WTC11 (cell line): ENCODE measurements around the gene GDF7. TPM values are rescaled to one million over a fixed set of nuclear protein-coding genes. Genes with fewer than 3 reads are reported as not detected.
A peak's percentile ranks its signal among the peaks of the same experiment; 100 is the strongest.

ENCODE experiments used
- ATAC-seq: fragments of 200-7000 bp; cut with Tn5 transposase; 2 replicates; pipeline ENCODE4 v1.10.0; 2021; ENCODE audit warnings: mild to moderate bottlenecking, moderate library complexity
- CTCF ChIA-PET: fragments of 300-600 bp; sonication (Branson Sonifier 250); formaldehyde crosslinking; loops from one replicate; lab custom pipeline; 2021; ENCODE audit warnings: antibody characterized with exemption; lab: Charles Lee
- POLR2A ChIA-PET: fragments of 350-600 bp; sonication (Branson Sonifier 250); formaldehyde crosslinking; loops from one replicate; lab custom pipeline; 2021; ENCODE audit warnings: antibody characterized with exemption; lab: Charles Lee
- DNase-seq: peaks from one replicate; pipeline ENCODE4 v3.0.0; 2021; ENCODE audit warnings: low spot score
- H3K27ac Mint-ChIP-seq: 2 replicates; pipeline ENCODE4 v1.8.0; 2021; ENCODE audit warnings: mixed read lengths
- H3K27me3 Mint-ChIP-seq: 2 replicates; pipeline ENCODE4 v1.8.0; 2021; ENCODE audit warnings: low read depth, mild to moderate bottlenecking, moderate library complexity, mixed read lengths
- H3K36me3 Mint-ChIP-seq: 2 replicates; pipeline ENCODE4 v1.8.0; 2021; ENCODE audit warnings: mixed read lengths
- H3K4me1 Mint-ChIP-seq: 2 replicates; pipeline ENCODE4 v1.8.0; 2022; ENCODE audit warnings: mixed read lengths
- H3K4me3 Mint-ChIP-seq: 2 replicates; pipeline ENCODE4 v1.8.0; 2021; ENCODE audit warnings: mild to moderate bottlenecking, moderate library complexity, mixed read lengths
- H3K9me3 Mint-ChIP-seq: 2 replicates; pipeline ENCODE4 v1.8.0; 2021; ENCODE audit warnings: mixed read lengths
- ATF2 ChIP-seq: sonication (generic); formaldehyde crosslinking; IDR thresholded peaks from 2 replicates; pipeline ENCODE4 v1.8.1; 2022; ENCODE audit warnings: low read depth, missing genetic modification reagents, borderline replicate concordance
- CREM ChIP-seq: sonication (generic); formaldehyde crosslinking; IDR thresholded peaks from 2 replicates; pipeline ENCODE4 v1.8.1; 2022; ENCODE audit warnings: mild to moderate bottlenecking, missing genetic modification reagents, moderate library complexity
- E2F5 ChIP-seq: sonication (generic); formaldehyde crosslinking; IDR thresholded peaks from 2 replicates; pipeline ENCODE4 v1.8.1; 2022; ENCODE audit warnings: mild to moderate bottlenecking, moderate library complexity, missing genetic modification reagents
- FOXP1 ChIP-seq: sonication (generic); formaldehyde crosslinking; IDR thresholded peaks from 2 replicates; pipeline ENCODE4 v1.8.0; 2022; ENCODE audit warnings: missing genetic modification reagents, mild to moderate bottlenecking, moderate library complexity, borderline replicate concordance
- GABPB1 ChIP-seq: sonication (generic); formaldehyde crosslinking; IDR thresholded peaks from 2 replicates; pipeline ENCODE4 v1.8.1; 2023; ENCODE audit warnings: mild to moderate bottlenecking, missing genetic modification reagents
- NR1H2 ChIP-seq: sonication (generic); formaldehyde crosslinking; IDR thresholded peaks from 2 replicates; pipeline ENCODE4 v1.9.0; 2021; ENCODE audit warnings: mild to moderate bottlenecking, moderate library complexity, missing genetic modification reagents
- RELA ChIP-seq: sonication (generic); formaldehyde crosslinking; IDR thresholded peaks from 2 replicates; pipeline ENCODE4 v1.8.1; 2022; ENCODE audit warnings: missing genetic modification reagents, mild to moderate bottlenecking, borderline replicate concordance
- SMAD4 ChIP-seq: sonication (generic); formaldehyde crosslinking; IDR thresholded peaks from 2 replicates; pipeline ENCODE4 v1.8.0; 2022; ENCODE audit warnings: mild to moderate bottlenecking, missing genetic modification reagents
- total RNA-seq: library from RNA; stranded (reverse); gene quantifications from 3 replicates; pipeline ENCODE4 v1.2.3, GENCODE V29; 2021
- TF ChIP-seq, protein P1 (sequence below): sonication (generic); formaldehyde crosslinking; IDR thresholded peaks from 2 replicates; pipeline ENCODE4 v1.8.1; 2023; ENCODE audit warnings: mild to moderate bottlenecking, missing genetic modification reagents
- TF ChIP-seq, protein P2 (sequence below): sonication (generic); formaldehyde crosslinking; IDR thresholded peaks from 2 replicates; pipeline ENCODE4 v1.8.1; 2023; ENCODE audit warnings: mild to moderate bottlenecking, moderate library complexity, missing genetic modification reagents
- TF ChIP-seq, protein P3 (sequence below): fragments of 250-450 bp; sonication (Bioruptor Pico); IDR thresholded peaks from 2 replicates; pipeline ENCODE4 v1.8.0; 2021; ENCODE audit warnings: mild to moderate bottlenecking
- TF ChIP-seq, protein P4 (sequence below): sonication (generic); formaldehyde crosslinking; conservative IDR thresholded peaks from 2 replicates; pipeline ENCODE4 v1.8.1; 2022; ENCODE audit warnings: mild to moderate bottlenecking, missing genetic modification reagents
- TF ChIP-seq, protein P5 (sequence below): sonication (generic); formaldehyde crosslinking; IDR thresholded peaks from 2 replicates; pipeline ENCODE4 v1.8.0; 2023; ENCODE audit warnings: mild to moderate bottlenecking, missing genetic modification reagents

GDF7 gene
- total RNA-seq, 1 experiment from 2014 or later, result 0.55 TPM

- no peak for TF ChIP-seq FOXP1 (CRISPR knock-in tag)
- peak; percentile 55 for TF ChIP-seq GABPB1 (CRISPR knock-in tag)
- no peak for TF ChIP-seq RELA (CRISPR knock-in tag)
- TF ChIP-seq E2F5 (CRISPR knock-in tag), result no peak
- no peak for DNase-seq
- no peaks in the 10 kb centered on the region for H3K36me3 Mint-ChIP-seq
- POLR2A ChIA-PET, result interaction anchor here (0.7 to 2.1 kb wide), 2 partner anchors 18 to 171 kb away, joined by 3 to 16 read pairs; partner anchors contain the start of gene RHOB
- CTCF ChIA-PET, result interaction anchor here (0.5 to 2.6 kb wide), 18 partner anchors 14 to 239 kb away, joined by 3 to 14 read pairs (median 4); partner anchors contain the start of gene HS1BP3
- no peaks in the 10 kb centered on the region for H3K27me3 Mint-ChIP-seq
- H3K4me1 Mint-ChIP-seq, result peaks cover 31% of the 10 kb centered on the region
- H3K9me3 Mint-ChIP-seq, result no peaks in the 10 kb centered on the region
- peak overlapping the region; percentile 72; the same call in 1 of the 2 replicates for H3K27ac Mint-ChIP-seq
- peak; percentile 11; the same call in 1 of the 2 replicates for ATAC-seq
- no peak overlapping the region for H3K4me3 Mint-ChIP-seq
Observed at GRCh38 chr2:20617892-20618467, 49.0 kb upstream of the GDF7 start.

GRCh38 chr2:20618468-20618885 is 48.5 kb upstream of the GDF7 start:
- H3K27me3 Mint-ChIP-seq, result no peaks in the 10 kb centered on the region
- no peaks in the 10 kb centered on the region for H3K36me3 Mint-ChIP-seq
- ATAC-seq (no peak), DNase-seq (no peak)
- H3K4me1 Mint-ChIP-seq, result peaks cover 30% of the 10 kb centered on the region
- ChIA-PET CTCF (interaction anchor here (0.5 to 2.6 kb wide), 15 partner anchors 15 to 212 kb away, joined by 3 to 14 read pairs (median 5); partner anchors contain the start of gene HS1BP3), POLR2A (interaction anchor here (2.1 kb wide), 1 partner anchor 171 kb away, joined by 16 read pairs; the partner anchor contains the start of gene RHOB)
- H3K27ac Mint-ChIP-seq, result no peak overlapping the region
- TF ChIP-seq, protein P1, sequence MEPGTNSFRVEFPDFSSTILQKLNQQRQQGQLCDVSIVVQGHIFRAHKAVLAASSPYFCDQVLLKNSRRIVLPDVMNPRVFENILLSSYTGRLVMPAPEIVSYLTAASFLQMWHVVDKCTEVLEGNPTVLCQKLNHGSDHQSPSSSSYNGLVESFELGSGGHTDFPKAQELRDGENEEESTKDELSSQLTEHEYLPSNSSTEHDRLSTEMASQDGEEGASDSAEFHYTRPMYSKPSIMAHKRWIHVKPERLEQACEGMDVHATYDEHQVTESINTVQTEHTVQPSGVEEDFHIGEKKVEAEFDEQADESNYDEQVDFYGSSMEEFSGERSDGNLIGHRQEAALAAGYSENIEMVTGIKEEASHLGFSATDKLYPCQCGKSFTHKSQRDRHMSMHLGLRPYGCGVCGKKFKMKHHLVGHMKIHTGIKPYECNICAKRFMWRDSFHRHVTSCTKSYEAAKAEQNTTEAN (CRISPR knock-in tag), result no peak
- TF ChIP-seq, protein P2, sequence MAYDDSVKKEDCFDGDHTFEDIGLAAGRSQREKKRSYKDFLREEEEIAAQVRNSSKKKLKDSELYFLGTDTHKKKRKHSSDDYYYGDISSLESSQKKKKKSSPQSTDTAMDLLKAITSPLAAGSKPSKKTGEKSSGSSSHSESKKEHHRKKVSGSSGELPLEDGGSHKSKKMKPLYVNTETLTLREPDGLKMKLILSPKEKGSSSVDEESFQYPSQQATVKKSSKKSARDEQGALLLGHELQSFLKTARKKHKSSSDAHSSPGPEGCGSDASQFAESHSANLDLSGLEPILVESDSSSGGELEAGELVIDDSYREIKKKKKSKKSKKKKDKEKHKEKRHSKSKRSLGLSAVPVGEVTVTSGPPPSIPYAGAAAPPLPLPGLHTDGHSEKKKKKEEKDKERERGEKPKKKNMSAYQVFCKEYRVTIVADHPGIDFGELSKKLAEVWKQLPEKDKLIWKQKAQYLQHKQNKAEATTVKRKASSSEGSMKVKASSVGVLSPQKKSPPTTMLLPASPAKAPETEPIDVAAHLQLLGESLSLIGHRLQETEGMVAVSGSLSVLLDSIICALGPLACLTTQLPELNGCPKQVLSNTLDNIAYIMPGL (CRISPR knock-in tag), result no peak
- TF ChIP-seq, protein P3, sequence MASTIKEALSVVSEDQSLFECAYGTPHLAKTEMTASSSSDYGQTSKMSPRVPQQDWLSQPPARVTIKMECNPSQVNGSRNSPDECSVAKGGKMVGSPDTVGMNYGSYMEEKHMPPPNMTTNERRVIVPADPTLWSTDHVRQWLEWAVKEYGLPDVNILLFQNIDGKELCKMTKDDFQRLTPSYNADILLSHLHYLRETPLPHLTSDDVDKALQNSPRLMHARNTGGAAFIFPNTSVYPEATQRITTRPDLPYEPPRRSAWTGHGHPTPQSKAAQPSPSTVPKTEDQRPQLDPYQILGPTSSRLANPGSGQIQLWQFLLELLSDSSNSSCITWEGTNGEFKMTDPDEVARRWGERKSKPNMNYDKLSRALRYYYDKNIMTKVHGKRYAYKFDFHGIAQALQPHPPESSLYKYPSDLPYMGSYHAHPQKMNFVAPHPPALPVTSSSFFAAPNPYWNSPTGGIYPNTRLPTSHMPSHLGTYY, result no peak
- no peak for TF ChIP-seq ATF2 (CRISPR knock-in tag)
- TF ChIP-seq CREM, result no peak
- no peak for TF ChIP-seq E2F5 (CRISPR knock-in tag)
- no peak for TF ChIP-seq SMAD4
- no peak for TF ChIP-seq NR1H2 (CRISPR knock-in tag)
- TF ChIP-seq, protein P4, sequence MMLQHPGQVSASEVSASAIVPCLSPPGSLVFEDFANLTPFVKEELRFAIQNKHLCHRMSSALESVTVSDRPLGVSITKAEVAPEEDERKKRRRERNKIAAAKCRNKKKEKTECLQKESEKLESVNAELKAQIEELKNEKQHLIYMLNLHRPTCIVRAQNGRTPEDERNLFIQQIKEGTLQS (CRISPR knock-in tag), result no peak
- TF ChIP-seq, protein P5, sequence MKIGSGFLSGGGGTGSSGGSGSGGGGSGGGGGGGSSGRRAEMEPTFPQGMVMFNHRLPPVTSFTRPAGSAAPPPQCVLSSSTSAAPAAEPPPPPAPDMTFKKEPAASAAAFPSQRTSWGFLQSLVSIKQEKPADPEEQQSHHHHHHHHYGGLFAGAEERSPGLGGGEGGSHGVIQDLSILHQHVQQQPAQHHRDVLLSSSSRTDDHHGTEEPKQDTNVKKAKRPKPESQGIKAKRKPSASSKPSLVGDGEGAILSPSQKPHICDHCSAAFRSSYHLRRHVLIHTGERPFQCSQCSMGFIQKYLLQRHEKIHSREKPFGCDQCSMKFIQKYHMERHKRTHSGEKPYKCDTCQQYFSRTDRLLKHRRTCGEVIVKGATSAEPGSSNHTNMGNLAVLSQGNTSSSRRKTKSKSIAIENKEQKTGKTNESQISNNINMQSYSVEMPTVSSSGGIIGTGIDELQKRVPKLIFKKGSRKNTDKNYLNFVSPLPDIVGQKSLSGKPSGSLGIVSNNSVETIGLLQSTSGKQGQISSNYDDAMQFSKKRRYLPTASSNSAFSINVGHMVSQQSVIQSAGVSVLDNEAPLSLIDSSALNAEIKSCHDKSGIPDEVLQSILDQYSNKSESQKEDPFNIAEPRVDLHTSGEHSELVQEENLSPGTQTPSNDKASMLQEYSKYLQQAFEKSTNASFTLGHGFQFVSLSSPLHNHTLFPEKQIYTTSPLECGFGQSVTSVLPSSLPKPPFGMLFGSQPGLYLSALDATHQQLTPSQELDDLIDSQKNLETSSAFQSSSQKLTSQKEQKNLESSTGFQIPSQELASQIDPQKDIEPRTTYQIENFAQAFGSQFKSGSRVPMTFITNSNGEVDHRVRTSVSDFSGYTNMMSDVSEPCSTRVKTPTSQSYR (CRISPR knock-in tag), result no peak
- H3K4me3 Mint-ChIP-seq, result no peak overlapping the region
- H3K9me3 Mint-ChIP-seq, result no peaks in the 10 kb centered on the region
